PFSK-1 (cell line): ENCODE measurements around the gene TTLL5.

ENCODE experiments used
- FOXP2 ChIP-seq: optimal IDR thresholded peaks from 2 replicates; pipeline ENCODE3; 2011; ENCODE audit warnings: borderline replicate concordance, control low read depth, inconsistent platforms; ENCODE audit not compliant: insufficient read depth; ENCODE audit errors: extremely low read length, extremely low read depth
- POLR2AphosphoS5 ChIP-seq: IDR thresholded peaks from 2 replicates; pipeline ENCODE4 v1.6.1; 2012; ENCODE audit warnings: low read depth, mild to moderate bottlenecking, control low read depth, low read length, moderate library complexity
- SIN3A ChIP-seq: IDR thresholded peaks from 2 replicates; pipeline ENCODE4 v1.6.1; 2012; ENCODE audit warnings: mild to moderate bottlenecking, low read length, moderate library complexity, borderline replicate concordance; ENCODE audit not compliant: insufficient read depth
- TAF1 ChIP-seq: IDR thresholded peaks from 2 replicates; pipeline ENCODE4 v1.6.1; 2012; ENCODE audit warnings: low read length, control low read depth, borderline replicate concordance; ENCODE audit not compliant: insufficient read depth
- TF ChIP-seq, protein P1 (sequence below), 2 experiments: IDR thresholded peaks; 2 replicates each; pipeline versions ENCODE4 v1.6.1 to v1.8.0; 2011 to 2012; ENCODE audit warnings: low read depth in 2 of 2, low read length in 2 of 2, control low read depth in 1 of 2, inconsistent platforms in 1 of 2, mild to moderate bottlenecking in 1 of 2, moderate library complexity in 1 of 2; ENCODE audit not compliant: insufficient read depth in 1 of 2

Gene TTLL5

DNA sequence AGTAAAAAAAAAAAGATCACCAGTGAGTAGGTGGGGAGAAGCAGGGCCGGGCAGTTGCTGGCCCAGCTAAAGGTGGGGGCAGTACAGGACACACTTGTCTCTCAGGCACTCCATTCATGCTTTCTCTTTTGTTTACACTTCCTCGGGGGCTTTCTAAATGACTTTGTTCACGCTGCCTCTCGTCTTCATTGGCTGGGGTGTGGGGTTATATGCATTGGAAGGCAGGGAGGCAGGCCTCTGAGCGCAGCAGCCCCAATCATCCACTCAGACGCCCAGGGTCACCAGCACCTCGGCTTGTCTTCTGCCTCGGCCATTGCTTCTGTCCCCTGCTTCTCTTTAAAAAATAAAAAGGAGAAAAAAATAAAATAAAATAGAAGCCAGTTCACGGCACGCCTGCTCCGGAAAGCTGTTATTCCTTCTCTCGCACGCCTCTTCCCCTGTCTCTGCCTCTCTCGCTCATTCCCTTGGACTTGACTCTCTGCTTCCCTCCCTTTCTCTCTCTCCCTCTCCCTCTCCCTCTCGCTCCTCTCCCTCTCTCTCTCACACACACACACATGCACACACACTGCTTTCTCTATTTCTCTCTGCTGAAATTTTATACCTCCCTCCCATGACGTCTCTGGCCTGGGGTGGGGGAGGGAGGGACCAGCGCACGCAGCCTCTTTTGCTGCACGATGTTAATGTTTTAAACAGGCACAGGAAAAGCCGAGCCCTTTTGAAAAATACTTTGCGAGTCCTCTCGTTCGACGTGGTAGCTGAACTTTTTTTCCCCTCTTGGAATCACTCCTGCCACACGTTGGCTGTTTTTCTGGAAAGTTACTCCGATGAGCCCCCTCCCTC is 320.6 kb downstream of the TTLL5 start, which contains the start of gene TGFB3:
TGFB3 (minus strand) TSS at position 570 of the 840 bp plus-strand sequence. CDS start 1,102 bp downstream, outside the sequence.
- TF ChIP-seq SIN3A (peak; percentile 69; the same call in 1 of the 2 replicates), TAF1 (peak; percentile 71; the same call in 1 of the 2 replicates), FOXP2 (no peak), POLR2AphosphoS5 (peak; percentile 93)
- TF ChIP-seq, protein P1, sequence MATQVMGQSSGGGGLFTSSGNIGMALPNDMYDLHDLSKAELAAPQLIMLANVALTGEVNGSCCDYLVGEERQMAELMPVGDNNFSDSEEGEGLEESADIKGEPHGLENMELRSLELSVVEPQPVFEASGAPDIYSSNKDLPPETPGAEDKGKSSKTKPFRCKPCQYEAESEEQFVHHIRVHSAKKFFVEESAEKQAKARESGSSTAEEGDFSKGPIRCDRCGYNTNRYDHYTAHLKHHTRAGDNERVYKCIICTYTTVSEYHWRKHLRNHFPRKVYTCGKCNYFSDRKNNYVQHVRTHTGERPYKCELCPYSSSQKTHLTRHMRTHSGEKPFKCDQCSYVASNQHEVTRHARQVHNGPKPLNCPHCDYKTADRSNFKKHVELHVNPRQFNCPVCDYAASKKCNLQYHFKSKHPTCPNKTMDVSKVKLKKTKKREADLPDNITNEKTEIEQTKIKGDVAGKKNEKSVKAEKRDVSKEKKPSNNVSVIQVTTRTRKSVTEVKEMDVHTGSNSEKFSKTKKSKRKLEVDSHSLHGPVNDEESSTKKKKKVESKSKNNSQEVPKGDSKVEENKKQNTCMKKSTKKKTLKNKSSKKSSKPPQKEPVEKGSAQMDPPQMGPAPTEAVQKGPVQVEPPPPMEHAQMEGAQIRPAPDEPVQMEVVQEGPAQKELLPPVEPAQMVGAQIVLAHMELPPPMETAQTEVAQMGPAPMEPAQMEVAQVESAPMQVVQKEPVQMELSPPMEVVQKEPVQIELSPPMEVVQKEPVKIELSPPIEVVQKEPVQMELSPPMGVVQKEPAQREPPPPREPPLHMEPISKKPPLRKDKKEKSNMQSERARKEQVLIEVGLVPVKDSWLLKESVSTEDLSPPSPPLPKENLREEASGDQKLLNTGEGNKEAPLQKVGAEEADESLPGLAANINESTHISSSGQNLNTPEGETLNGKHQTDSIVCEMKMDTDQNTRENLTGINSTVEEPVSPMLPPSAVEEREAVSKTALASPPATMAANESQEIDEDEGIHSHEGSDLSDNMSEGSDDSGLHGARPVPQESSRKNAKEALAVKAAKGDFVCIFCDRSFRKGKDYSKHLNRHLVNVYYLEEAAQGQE (IDR thresholded peaks at IDR 0.05; ENCODE audit: insufficient read depth in 1 of 2, low read depth in 2 of 2, low read length in 2 of 2), result no peak

DNA sequence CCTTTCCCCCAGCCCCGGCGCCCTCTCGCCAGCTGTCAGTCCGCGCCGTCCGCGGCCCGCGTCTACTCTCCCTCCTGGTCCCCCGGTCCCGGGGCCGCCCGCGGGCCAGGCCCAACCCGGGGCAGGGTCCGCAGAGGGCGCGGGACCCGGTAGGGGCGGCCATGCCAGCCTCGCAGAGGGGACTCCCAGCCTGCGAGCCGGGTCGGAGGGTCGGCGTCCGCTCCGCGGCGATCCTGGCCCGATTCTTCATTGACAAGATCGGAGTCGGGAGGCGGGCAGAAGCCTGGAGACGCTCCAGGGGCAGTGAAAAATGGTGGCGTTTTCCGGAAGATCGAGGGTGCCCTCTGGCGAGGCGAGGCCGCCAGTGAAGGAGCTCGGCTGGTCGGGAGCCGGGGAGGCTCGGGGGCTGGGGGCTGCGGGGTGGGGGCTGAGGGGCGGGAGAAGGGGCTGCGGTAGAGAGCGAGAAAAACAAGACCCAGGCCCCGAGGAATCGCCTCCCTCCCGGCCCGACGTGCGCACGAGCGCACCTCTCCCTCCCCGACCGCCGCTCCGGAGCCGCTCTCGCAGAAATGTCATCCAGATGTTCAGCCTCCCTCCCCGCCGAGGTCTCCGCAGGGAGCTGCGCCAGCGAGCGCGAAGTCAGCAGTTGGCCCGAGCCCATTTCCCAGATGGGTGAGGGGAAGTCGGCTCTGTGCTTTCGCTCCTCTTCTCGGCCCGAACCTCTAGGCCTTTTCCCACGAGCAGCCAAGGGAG is 321.4 kb downstream of the TTLL5 start:
- TF ChIP-seq TAF1, result no peak
- TF ChIP-seq, protein P1 (IDR thresholded peaks at IDR 0.05; ENCODE audit: insufficient read depth in 1 of 2, low read depth in 2 of 2, low read length in 2 of 2), result no peak
- TF ChIP-seq FOXP2, result no peak
- no peak for TF ChIP-seq POLR2AphosphoS5
- no peak for TF ChIP-seq SIN3A

GRCh38 chr14:75983019-75983358 is 321.9 kb downstream of the TTLL5 start:
- TF ChIP-seq FOXP2, result no peak
- TF ChIP-seq POLR2AphosphoS5, result no peak
- TF ChIP-seq, protein P1 (IDR thresholded peaks at IDR 0.05; ENCODE audit: insufficient read depth in 1 of 2, low read depth in 2 of 2, low read length in 2 of 2), result no peak

- TF ChIP-seq, protein P1 (IDR thresholded peaks at IDR 0.05; ENCODE audit: insufficient read depth in 1 of 2, low read depth in 2 of 2, low read length in 2 of 2), result no peak
- no peak for TF ChIP-seq FOXP2
- no peak for TF ChIP-seq POLR2AphosphoS5
- TF ChIP-seq TAF1, result no peak
- no peak for TF ChIP-seq SIN3A
Observed at GRCh38 chr14:75984674-75985073, 323.6 kb downstream of the TTLL5 start.
